ENCODE measurements around the gene UNC45B. TPM values are rescaled to one million over a fixed set of nuclear protein-coding genes. Genes with fewer than 3 reads are reported as not detected.

UNC45B gene
- total and polyA plus RNA-seq, 2 of the 13 experiments (the other 11 are each of a cell fraction or from before 2014, with no cell fraction given) = 0.01 TPM; not detected in 1

DNA sequence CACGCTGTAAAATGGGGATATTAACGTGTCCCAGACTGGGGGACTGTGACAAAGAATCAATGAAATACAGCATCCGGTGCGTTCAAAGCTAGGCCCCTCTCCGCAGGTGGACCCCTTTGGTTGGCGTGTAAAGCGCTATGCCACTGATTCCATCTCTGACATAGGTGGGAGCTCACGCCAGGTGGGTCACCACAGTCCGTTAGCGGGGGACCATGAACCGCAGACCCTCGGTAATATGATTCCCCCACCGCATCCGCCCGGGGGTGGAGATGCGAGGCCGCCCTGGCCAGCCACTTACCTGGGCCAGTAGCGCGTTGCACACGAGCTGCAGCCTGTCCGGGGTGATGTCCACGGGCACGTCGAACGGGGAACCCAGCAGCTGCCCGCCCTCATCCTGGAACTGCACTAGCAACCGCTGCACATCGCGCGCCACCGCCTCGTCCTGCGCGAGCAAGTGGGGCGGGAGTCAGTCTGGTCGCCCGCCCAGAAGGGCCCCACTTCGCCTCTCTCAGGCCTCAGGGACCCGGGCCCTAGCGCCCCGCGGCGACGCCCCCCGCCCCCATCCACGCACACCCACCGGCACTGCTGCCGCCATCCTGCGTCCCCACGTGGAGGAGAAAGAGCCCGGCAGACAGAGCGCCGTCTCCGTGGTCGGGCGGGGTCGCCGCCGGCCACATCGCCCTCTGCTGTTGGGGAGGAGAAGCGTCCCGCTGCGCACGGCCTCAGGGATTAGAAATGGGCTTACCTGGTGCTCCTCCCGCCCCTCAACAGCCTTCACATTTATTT is 5.7 kb upstream of the UNC45B start, which contains the start of gene NLE1 (continued):
- TF ChIP-seq RFXAP (CRISPR knock-in tag; IDR thresholded peaks at IDR 0.05; ENCODE audit: borderline replicate concordance) = no peak
- TF ChIP-seq, protein P1, sequence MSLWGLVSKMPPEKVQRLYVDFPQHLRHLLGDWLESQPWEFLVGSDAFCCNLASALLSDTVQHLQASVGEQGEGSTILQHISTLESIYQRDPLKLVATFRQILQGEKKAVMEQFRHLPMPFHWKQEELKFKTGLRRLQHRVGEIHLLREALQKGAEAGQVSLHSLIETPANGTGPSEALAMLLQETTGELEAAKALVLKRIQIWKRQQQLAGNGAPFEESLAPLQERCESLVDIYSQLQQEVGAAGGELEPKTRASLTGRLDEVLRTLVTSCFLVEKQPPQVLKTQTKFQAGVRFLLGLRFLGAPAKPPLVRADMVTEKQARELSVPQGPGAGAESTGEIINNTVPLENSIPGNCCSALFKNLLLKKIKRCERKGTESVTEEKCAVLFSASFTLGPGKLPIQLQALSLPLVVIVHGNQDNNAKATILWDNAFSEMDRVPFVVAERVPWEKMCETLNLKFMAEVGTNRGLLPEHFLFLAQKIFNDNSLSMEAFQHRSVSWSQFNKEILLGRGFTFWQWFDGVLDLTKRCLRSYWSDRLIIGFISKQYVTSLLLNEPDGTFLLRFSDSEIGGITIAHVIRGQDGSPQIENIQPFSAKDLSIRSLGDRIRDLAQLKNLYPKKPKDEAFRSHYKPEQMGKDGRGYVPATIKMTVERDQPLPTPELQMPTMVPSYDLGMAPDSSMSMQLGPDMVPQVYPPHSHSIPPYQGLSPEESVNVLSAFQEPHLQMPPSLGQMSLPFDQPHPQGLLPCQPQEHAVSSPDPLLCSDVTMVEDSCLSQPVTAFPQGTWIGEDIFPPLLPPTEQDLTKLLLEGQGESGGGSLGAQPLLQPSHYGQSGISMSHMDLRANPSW (CRISPR knock-in tag; IDR thresholded peaks at IDR 0.05; ENCODE audit: borderline replicate concordance) = no peak
- TF ChIP-seq, protein P2, sequence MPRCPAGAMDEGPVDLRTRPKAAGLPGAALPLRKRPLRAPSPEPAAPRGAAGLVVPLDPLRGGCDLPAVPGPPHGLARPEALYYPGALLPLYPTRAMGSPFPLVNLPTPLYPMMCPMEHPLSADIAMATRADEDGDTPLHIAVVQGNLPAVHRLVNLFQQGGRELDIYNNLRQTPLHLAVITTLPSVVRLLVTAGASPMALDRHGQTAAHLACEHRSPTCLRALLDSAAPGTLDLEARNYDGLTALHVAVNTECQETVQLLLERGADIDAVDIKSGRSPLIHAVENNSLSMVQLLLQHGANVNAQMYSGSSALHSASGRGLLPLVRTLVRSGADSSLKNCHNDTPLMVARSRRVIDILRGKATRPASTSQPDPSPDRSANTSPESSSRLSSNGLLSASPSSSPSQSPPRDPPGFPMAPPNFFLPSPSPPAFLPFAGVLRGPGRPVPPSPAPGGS (CRISPR knock-in tag; IDR thresholded peaks at IDR 0.05) = peak; percentile 68; the same call in 1 of the 2 replicates
- TF ChIP-seq ZNF563 (CRISPR knock-in tag; IDR thresholded peaks at IDR 0.05) = no peak
- peak; percentile 82; the same call in 1 of the 2 replicates for TF ChIP-seq KLF13 (CRISPR knock-in tag; IDR thresholded peaks at IDR 0.05)
- TF ChIP-seq ZBTB7B (CRISPR knock-in tag; IDR thresholded peaks at IDR 0.05) = 0 out of 2 replicates have a peak, but pooled peaks have one; percentile 75
- peak; percentile 66; the same call in 1 of the 2 replicates for TF ChIP-seq NFKBIZ (CRISPR knock-in tag; IDR thresholded peaks at IDR 0.05)
- TF ChIP-seq ZSCAN21 (CRISPR knock-in tag; IDR thresholded peaks at IDR 0.05; ENCODE audit: borderline replicate concordance) = peak; percentile 53
- TF ChIP-seq, protein P3, sequence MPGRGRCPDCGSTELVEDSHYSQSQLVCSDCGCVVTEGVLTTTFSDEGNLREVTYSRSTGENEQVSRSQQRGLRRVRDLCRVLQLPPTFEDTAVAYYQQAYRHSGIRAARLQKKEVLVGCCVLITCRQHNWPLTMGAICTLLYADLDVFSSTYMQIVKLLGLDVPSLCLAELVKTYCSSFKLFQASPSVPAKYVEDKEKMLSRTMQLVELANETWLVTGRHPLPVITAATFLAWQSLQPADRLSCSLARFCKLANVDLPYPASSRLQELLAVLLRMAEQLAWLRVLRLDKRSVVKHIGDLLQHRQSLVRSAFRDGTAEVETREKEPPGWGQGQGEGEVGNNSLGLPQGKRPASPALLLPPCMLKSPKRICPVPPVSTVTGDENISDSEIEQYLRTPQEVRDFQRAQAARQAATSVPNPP (CRISPR knock-in tag; IDR thresholded peaks at IDR 0.05) = no peak
- TF ChIP-seq, protein P4, sequence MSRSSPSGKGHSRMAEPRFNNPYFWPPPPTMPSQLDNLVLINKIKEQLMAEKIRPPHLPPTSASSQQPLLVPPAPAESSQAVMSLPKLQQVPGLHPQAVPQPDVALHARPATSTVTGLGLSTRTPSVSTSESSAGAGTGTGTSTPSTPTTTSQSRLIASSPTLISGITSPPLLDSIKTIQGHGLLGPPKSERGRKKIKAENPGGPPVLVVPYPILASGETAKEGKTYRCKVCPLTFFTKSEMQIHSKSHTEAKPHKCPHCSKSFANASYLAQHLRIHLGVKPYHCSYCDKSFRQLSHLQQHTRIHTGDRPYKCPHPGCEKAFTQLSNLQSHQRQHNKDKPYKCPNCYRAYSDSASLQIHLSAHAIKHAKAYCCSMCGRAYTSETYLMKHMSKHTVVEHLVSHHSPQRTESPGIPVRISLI (CRISPR knock-in tag; IDR thresholded peaks at IDR 0.05; ENCODE audit: borderline replicate concordance) = peak; percentile 48
- no peak for TF ChIP-seq PAF1 (CRISPR knock-in tag; IDR thresholded peaks at IDR 0.05)
- TF ChIP-seq, protein P5, sequence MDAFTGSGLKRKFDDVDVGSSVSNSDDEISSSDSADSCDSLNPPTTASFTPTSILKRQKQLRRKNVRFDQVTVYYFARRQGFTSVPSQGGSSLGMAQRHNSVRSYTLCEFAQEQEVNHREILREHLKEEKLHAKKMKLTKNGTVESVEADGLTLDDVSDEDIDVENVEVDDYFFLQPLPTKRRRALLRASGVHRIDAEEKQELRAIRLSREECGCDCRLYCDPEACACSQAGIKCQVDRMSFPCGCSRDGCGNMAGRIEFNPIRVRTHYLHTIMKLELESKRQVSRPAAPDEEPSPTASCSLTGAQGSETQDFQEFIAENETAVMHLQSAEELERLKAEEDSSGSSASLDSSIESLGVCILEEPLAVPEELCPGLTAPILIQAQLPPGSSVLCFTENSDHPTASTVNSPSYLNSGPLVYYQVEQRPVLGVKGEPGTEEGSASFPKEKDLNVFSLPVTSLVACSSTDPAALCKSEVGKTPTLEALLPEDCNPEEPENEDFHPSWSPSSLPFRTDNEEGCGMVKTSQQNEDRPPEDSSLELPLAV (CRISPR knock-in tag; conservative IDR thresholded peaks at IDR 0.05; ENCODE audit: low read depth) = 0 out of 2 replicates have a peak, but pooled peaks have one; percentile 57
- no peak for TF ChIP-seq ZNF841 (CRISPR knock-in tag; IDR thresholded peaks at IDR 0.05; ENCODE audit: borderline replicate concordance)
- TF ChIP-seq MEIS2 (CRISPR knock-in tag; IDR thresholded peaks at IDR 0.05) = no peak; the same call in 1 of the 2 replicates
- peak; percentile 31 to 97; a peak in 3 of 4 replicates for TF ChIP-seq KLF16 (CRISPR knock-in tag; IDR thresholded peaks at IDR 0.05)
- TF ChIP-seq ZFP90 (CRISPR knock-in tag; IDR thresholded peaks at IDR 0.05; ENCODE audit: borderline replicate concordance) = peak; percentile 59
- TF ChIP-seq FOXO1 (CRISPR knock-in tag; IDR thresholded peaks at IDR 0.05) = peak; percentile 44; the same call in 1 of the 2 replicates
- TF ChIP-seq, protein P6, sequence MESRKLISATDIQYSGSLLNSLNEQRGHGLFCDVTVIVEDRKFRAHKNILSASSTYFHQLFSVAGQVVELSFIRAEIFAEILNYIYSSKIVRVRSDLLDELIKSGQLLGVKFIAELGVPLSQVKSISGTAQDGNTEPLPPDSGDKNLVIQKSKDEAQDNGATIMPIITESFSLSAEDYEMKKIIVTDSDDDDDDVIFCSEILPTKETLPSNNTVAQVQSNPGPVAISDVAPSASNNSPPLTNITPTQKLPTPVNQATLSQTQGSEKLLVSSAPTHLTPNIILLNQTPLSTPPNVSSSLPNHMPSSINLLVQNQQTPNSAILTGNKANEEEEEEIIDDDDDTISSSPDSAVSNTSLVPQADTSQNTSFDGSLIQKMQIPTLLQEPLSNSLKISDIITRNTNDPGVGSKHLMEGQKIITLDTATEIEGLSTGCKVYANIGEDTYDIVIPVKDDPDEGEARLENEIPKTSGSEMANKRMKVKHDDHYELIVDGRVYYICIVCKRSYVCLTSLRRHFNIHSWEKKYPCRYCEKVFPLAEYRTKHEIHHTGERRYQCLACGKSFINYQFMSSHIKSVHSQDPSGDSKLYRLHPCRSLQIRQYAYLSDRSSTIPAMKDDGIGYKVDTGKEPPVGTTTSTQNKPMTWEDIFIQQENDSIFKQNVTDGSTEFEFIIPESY (CRISPR knock-in tag; IDR thresholded peaks at IDR 0.05) = no peak
